ENCODE data around the gene MAT2B. TPM values are rescaled to one million over a fixed set of nuclear protein-coding genes. Genes with fewer than 3 reads are reported as not detected.

The MAT2B gene
- polyA plus RNA-seq, 1 donor (not counting 4 experiments of a cell fraction or from before 2014, with no cell fraction given): 68.5 TPM

DNA sequence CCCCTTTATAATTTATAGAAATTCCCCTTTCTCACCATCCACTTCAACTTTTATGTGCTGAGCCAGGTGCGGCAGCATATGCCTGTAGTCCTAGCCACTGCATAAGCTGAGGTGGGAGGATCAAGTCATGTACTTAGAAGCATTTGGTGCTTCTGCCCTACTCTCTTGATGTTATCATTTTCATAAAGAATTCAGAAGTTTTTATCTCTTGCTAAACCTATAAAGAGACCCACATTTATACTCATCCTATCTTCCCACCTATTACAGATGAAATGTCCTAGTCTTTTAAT, 26.5 kb upstream of the MAT2B start:
- Histone ChIP-seq H3K27ac (ENCODE audit: control insufficient read depth, insufficient read depth, low read length) (peak overlapping the region; percentile 39), H4K20me1 (ENCODE audit: control insufficient read depth, extremely low read depth, insufficient read depth, low read length) (no peaks in the 10 kb centered on the region)

DNA sequence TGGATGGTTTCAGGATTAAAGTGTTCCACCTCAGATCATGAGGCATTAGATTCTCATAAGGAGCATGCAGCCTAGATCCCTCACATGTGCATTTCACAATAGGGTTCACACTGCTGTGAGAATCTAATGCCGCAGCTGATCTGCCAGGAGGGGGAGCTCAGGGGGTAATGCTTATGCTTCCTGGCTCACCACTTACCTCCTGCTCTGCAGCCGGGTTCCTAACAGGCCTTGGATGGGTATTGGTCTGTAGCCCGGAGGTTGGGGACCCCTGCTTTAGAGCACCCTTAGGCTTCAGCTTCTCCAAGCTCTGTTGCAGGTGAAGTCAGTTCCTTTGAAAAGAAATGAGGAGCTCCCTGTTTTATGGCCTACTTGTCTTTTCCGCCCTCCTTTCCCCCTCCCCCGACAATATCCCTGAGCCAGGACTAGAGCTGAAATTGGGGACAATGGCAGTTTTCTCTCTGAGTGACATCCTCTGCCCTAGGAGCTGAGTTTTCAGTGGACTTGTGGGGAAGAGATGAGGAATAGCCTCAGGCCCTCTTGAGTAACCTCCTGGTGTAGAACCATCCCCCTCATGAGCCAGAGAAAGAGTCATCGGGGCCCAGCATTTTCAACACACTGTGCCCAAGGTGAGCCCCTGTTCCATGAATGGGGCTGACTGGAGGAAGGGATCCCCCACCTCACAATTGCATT, 16.2 kb upstream of the MAT2B start:
- no peak for FAIRE-seq
- no peaks in the 10 kb centered on the region for H3K4me1 ChIP-seq (ENCODE audit: control insufficient read depth, extremely low read depth, insufficient read depth, low read length)
- peaks cover 0 to 9% of the 10 kb centered on the region in 2 experiments for H3K36me3 ChIP-seq (ENCODE audit: control insufficient read depth in 2 of 2, extremely low read depth in 1 of 2, insufficient read depth in 2 of 2, low read length in 2 of 2)
- no peak overlapping the region for H3K4me3 ChIP-seq (ENCODE audit: control insufficient read depth in 2 of 3, extremely low read depth in 1 of 3, insufficient read depth in 2 of 3, low read depth in 1 of 3, low read length in 3 of 3)
- dilution Hi-C loops (cut with MboI; ENCODE audit: extremely low pct_ligation_motif_present, low sequenced_read_pairs): no loop called here
- DNase-seq (ENCODE audit: low read depth, low spot score): no peak
- H4K20me1 ChIP-seq (ENCODE audit: control insufficient read depth, extremely low read depth, insufficient read depth, low read length): no peaks in the 10 kb centered on the region
- no peaks in the 10 kb centered on the region for H3K79me2 ChIP-seq (ENCODE audit: control insufficient read depth, insufficient read depth, low read length)
- no peaks in the 10 kb centered on the region for H3K9me3 ChIP-seq (ENCODE audit: control insufficient read depth, low read depth, low read length)
- H3K27ac ChIP-seq (ENCODE audit: control insufficient read depth, insufficient read depth, low read length): no peak overlapping the region
- TF ChIP-seq, protein P1, sequence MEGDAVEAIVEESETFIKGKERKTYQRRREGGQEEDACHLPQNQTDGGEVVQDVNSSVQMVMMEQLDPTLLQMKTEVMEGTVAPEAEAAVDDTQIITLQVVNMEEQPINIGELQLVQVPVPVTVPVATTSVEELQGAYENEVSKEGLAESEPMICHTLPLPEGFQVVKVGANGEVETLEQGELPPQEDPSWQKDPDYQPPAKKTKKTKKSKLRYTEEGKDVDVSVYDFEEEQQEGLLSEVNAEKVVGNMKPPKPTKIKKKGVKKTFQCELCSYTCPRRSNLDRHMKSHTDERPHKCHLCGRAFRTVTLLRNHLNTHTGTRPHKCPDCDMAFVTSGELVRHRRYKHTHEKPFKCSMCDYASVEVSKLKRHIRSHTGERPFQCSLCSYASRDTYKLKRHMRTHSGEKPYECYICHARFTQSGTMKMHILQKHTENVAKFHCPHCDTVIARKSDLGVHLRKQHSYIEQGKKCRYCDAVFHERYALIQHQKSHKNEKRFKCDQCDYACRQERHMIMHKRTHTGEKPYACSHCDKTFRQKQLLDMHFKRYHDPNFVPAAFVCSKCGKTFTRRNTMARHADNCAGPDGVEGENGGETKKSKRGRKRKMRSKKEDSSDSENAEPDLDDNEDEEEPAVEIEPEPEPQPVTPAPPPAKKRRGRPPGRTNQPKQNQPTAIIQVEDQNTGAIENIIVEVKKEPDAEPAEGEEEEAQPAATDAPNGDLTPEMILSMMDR (optimal IDR thresholded peaks at IDR 0.05 in 1 of 3, IDR thresholded peaks at IDR 0.05 in 1 of 3, conservative IDR thresholded peaks at IDR 0.05 in 1 of 3; ENCODE audit: extremely low read depth in 1 of 3, insufficient read depth in 2 of 3, low read length in 3 of 3): peak in 2 of 3 experiments; percentile 24 to 32
- no peak for TF ChIP-seq EZH2 (IDR thresholded peaks at IDR 0.05; ENCODE audit: low read length)
- H3K9ac ChIP-seq (ENCODE audit: control insufficient read depth, extremely low read depth, insufficient read depth, low read length): no peak overlapping the region
- H3K9me1 ChIP-seq (ENCODE audit: control insufficient read depth, extremely low read depth, insufficient read depth, low read length): no peaks in the 10 kb centered on the region
- H3K4me2 ChIP-seq (ENCODE audit: control insufficient read depth, extremely low read depth, insufficient read depth, low read depth, low read length): no peak overlapping the region
- H3K27me3 ChIP-seq (ENCODE audit: control insufficient read depth, extremely low read depth, insufficient read depth, low read length): no peaks in the 10 kb centered on the region
- H2AFZ ChIP-seq (ENCODE audit: control insufficient read depth, low read length): no peak overlapping the region

More for the DNA sequence above, 26.5 kb upstream of the MAT2B start:
- no peak overlapping the region for H3K9ac ChIP-seq (ENCODE audit: control insufficient read depth, extremely low read depth, insufficient read depth, low read length)
- no peaks in the 10 kb centered on the region for H3K79me2 ChIP-seq (ENCODE audit: control insufficient read depth, insufficient read depth, low read length)
- H3K9me1 ChIP-seq (ENCODE audit: control insufficient read depth, extremely low read depth, insufficient read depth, low read length): no peaks in the 10 kb centered on the region
- H3K4me2 ChIP-seq (ENCODE audit: control insufficient read depth, extremely low read depth, insufficient read depth, low read depth, low read length): no peak overlapping the region
- DNase-seq (ENCODE audit: low read depth, low spot score) (no peak), FAIRE-seq (no peak)
- dilution Hi-C loops (cut with MboI; ENCODE audit: extremely low pct_ligation_motif_present, low sequenced_read_pairs): no loop called here
- H3K9me3 ChIP-seq (ENCODE audit: control insufficient read depth, low read depth, low read length): no peaks in the 10 kb centered on the region
- peaks cover 8% of the 10 kb centered on the region for H3K4me1 ChIP-seq (ENCODE audit: control insufficient read depth, extremely low read depth, insufficient read depth, low read length)
- no peak overlapping the region for H2AFZ ChIP-seq (ENCODE audit: control insufficient read depth, low read length)
- TF ChIP-seq, protein P1 (optimal IDR thresholded peaks at IDR 0.05 in 1 of 3, IDR thresholded peaks at IDR 0.05 in 1 of 3, conservative IDR thresholded peaks at IDR 0.05 in 1 of 3; ENCODE audit: extremely low read depth in 1 of 3, insufficient read depth in 2 of 3, low read length in 3 of 3): no peak
- TF ChIP-seq EZH2 (IDR thresholded peaks at IDR 0.05; ENCODE audit: low read length): no peak
- H3K27me3 ChIP-seq (ENCODE audit: control insufficient read depth, extremely low read depth, insufficient read depth, low read length): no peaks in the 10 kb centered on the region
- no peak overlapping the region for H3K4me3 ChIP-seq (ENCODE audit: control insufficient read depth in 2 of 3, extremely low read depth in 1 of 3, insufficient read depth in 2 of 3, low read depth in 1 of 3, low read length in 3 of 3)
- H3K36me3 ChIP-seq (ENCODE audit: control insufficient read depth in 2 of 2, extremely low read depth in 1 of 2, insufficient read depth in 2 of 2, low read length in 2 of 2): peaks cover 0 to 9% of the 10 kb centered on the region in 2 experiments
